ENCODE data around the gene CNTRL. TPM values are rescaled to one million over a fixed set of nuclear protein-coding genes. Genes with fewer than 3 reads are reported as not detected.

CNTRL gene
- total RNA-seq, 1 donor from 2014 or later, result 3.4 TPM

DNA sequence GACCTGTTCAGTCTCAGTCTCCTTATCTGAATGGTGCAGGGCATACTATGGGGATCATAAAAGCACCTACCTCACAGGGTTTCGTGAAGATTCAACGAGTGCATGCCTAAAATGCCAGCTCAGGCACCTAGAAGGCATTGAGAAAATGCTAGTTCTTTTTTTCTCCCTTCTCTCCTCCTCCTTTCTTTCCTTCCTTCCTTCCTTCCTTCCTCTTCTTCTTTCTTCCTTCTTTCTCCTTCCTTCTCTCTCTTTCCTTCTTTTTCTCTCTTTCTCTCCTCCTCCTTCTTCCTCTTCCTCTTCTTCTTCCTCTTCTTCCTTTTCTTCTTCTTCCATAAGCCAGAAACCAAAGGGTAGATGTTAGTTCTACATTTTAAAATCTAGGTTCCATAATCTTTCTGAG lies 139.2 kb downstream of the CNTRL start:
- no peak for TF ChIP-seq CTCF (IDR thresholded peaks at IDR 0.05; ENCODE audit: borderline replicate concordance)

DNA sequence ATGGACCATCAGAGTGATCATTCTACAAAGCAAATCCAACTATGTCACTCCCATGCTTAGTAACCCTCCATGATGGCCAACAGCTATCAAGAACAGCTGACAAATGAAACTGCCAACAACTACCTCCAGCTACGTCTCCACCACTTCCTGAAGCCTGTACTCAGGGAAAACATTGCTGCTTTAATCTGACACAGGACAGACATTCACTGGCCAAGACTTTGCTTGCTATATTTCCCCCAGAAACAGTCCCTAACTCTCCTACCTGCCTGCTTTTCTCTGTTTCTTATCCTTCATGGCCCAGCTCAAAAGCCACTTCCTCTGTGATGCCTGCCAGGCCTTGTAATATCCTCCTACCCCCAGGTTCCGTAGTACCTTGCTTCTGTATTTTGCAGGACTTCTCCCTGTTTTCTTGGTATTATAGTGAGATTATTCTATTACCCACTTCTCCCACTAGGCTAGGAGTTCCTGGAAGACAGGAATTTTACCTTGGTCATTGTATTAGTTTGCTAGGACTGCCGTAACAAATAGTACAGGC lies 141.6 kb downstream of the CNTRL start:
- DNase-seq, result no peak
- no peaks in the 10 kb centered on the region for H3K27me3 ChIP-seq (ENCODE audit: low read depth)
- intact Hi-C loops (cut with micrococcal nuclease), result loop anchor here (10.0 kb wide), 1 partner anchor 98 kb away; no protein-coding TSS in a partner anchor
- H3K9me3 ChIP-seq (replicated peaks), result no peaks in the 10 kb centered on the region
- no peak overlapping the region for H3K27ac ChIP-seq (replicated peaks)
- TF ChIP-seq CTCF (IDR thresholded peaks at IDR 0.05; ENCODE audit: borderline replicate concordance), result no peak
- H3K4me3 ChIP-seq, result no peak overlapping the region
- H3K36me3 ChIP-seq, result no peaks in the 10 kb centered on the region
- peaks cover 10% of the 10 kb centered on the region for H3K4me1 ChIP-seq

More for the DNA sequence above, 139.2 kb downstream of the CNTRL start:
- no peak for DNase-seq
- H3K27ac ChIP-seq (replicated peaks), result no peak overlapping the region
- H3K9me3 ChIP-seq (replicated peaks), result no peaks in the 10 kb centered on the region
- no peaks in the 10 kb centered on the region for H3K27me3 ChIP-seq (ENCODE audit: low read depth)
- no peaks in the 10 kb centered on the region for H3K36me3 ChIP-seq
- intact Hi-C loops (cut with micrococcal nuclease), result loop anchor here (10.0 kb wide), 1 partner anchor 101 kb away; no protein-coding TSS in a partner anchor
- peaks cover 10% of the 10 kb centered on the region for H3K4me1 ChIP-seq
- no peak overlapping the region for H3K4me3 ChIP-seq

DNA sequence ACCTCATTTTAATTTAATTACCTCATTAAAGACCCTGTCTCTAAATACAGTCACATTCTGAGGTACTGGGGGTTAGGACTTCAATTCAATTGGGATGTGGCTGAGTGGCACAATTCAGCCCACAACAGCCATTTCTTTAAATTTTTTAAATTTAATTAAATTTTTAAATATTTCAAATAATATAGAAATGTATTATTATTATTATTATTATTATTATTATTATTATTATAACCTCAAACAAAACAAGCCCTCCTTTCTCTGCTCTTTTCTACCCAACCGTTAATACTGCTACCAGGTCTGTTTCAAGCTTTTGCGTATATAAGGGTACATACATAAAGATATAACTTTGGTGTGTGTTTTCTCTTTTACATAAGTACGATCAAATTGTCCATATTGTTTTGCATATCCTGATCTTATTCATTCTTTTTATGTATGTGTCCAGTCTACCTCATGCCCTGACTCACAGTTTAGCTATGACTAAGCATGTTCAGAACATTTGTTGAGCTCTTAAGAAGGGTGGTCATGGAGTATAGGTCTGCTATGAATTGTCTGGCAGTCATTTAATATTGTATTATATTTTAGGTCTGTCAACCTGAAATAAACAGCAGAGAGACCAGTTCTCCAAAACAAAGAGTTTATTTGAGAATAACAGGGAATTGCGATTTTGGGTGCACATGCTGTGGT lies 143.0 kb downstream of the CNTRL start:
- intact Hi-C loops (cut with micrococcal nuclease), result loop anchor here (10.0 kb wide), 1 partner anchor 97 kb away; no protein-coding TSS in a partner anchor
- DNase-seq, result no peak
- TF ChIP-seq CTCF (IDR thresholded peaks at IDR 0.05; ENCODE audit: borderline replicate concordance), result no peak
- Histone ChIP-seq H3K36me3 (no peaks in the 10 kb centered on the region), H3K27ac (replicated peaks) (no peak overlapping the region), H3K4me3 (no peak overlapping the region), H3K27me3 (ENCODE audit: low read depth) (no peaks in the 10 kb centered on the region), H3K4me1 (peaks cover 9% of the 10 kb centered on the region), H3K9me3 (replicated peaks) (no peaks in the 10 kb centered on the region)

- intact Hi-C loops (cut with micrococcal nuclease), result loop anchor here (10.0 kb wide), 1 partner anchor 96 kb away; no protein-coding TSS in a partner anchor
- DNase-seq, result no peak
- H3K27me3 ChIP-seq (ENCODE audit: low read depth), result no peaks in the 10 kb centered on the region
These were observed 143.7 kb downstream of the CNTRL start for GRCh38 chr9:121218357-121219027.

More at GRCh38 chr9:121218357-121219027, 143.7 kb downstream of the CNTRL start:
- H3K4me1 ChIP-seq, result peaks cover 1% of the 10 kb centered on the region
- no peak overlapping the region for H3K27ac ChIP-seq (replicated peaks)
- H3K36me3 ChIP-seq, result no peaks in the 10 kb centered on the region
- no peaks in the 10 kb centered on the region for H3K9me3 ChIP-seq (replicated peaks)
- no peak overlapping the region for H3K4me3 ChIP-seq
- no peak for TF ChIP-seq CTCF (IDR thresholded peaks at IDR 0.05; ENCODE audit: borderline replicate concordance)

Measured in left ventricle myocardium inferior (tissue), 1 donor.